GOT3 (cell line): ENCODE results near the gene MX2.
"Not testable (repeated sequence)": the region's sequence is repeated elsewhere in the genome, so short reads cannot be mapped to it uniquely, and the experiment has no call there.

Source experiments
- DNase-seq: peaks from one replicate; lab custom pipeline; 2025; ENCODE audit warnings: mixed read lengths; lab: John Stamatoyannopoulos, UW

Gene MX2, protein sequence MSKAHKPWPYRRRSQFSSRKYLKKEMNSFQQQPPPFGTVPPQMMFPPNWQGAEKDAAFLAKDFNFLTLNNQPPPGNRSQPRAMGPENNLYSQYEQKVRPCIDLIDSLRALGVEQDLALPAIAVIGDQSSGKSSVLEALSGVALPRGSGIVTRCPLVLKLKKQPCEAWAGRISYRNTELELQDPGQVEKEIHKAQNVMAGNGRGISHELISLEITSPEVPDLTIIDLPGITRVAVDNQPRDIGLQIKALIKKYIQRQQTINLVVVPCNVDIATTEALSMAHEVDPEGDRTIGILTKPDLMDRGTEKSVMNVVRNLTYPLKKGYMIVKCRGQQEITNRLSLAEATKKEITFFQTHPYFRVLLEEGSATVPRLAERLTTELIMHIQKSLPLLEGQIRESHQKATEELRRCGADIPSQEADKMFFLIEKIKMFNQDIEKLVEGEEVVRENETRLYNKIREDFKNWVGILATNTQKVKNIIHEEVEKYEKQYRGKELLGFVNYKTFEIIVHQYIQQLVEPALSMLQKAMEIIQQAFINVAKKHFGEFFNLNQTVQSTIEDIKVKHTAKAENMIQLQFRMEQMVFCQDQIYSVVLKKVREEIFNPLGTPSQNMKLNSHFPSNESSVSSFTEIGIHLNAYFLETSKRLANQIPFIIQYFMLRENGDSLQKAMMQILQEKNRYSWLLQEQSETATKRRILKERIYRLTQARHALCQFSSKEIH

DNA sequence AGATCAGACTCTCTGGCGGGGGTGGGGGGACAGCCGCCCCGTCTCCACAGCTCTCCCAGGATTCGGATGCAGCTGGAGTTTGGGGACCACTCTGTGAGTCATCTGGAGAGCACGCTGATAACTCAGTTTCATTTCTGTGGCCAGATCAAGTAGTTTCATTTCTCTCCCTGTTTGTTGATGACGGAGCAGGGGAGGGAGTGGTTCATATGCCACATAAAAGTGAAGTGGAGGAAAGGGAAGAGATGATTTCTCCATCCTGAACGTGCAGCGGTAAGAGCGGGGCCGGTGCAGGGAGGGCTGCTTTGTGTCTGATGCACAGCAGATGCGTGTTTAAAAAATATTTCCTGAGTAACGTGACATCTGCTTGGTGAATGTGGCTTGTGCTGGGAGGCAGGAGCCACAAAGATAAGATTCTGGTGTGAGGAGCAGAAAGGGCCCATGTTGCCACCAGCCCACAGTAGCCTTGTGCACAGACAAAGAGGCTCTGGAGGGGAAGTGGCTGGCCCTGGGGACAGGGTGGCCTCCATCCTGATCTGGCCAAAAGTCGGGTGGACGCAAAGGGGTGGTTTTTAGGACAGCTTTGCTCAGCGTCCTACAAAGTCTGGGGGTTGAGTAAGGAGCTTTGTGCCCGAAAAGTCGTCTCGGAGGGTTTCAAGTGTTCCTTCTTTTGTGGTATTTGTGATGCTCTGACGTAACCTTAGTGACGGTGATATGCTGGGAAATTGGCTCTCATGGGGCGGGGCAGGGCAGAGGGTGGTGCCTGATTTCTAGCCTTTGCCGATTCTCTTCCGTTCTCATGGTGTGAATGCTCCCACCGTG is at the start of gene MX2:
Gene MX2, plus strand, starts transcription at position 242 of the 819 bp plus-strand sequence. CDS start 14,880 bp downstream, outside the sequence.
- peak; percentile 49 for DNase-seq

DNA sequence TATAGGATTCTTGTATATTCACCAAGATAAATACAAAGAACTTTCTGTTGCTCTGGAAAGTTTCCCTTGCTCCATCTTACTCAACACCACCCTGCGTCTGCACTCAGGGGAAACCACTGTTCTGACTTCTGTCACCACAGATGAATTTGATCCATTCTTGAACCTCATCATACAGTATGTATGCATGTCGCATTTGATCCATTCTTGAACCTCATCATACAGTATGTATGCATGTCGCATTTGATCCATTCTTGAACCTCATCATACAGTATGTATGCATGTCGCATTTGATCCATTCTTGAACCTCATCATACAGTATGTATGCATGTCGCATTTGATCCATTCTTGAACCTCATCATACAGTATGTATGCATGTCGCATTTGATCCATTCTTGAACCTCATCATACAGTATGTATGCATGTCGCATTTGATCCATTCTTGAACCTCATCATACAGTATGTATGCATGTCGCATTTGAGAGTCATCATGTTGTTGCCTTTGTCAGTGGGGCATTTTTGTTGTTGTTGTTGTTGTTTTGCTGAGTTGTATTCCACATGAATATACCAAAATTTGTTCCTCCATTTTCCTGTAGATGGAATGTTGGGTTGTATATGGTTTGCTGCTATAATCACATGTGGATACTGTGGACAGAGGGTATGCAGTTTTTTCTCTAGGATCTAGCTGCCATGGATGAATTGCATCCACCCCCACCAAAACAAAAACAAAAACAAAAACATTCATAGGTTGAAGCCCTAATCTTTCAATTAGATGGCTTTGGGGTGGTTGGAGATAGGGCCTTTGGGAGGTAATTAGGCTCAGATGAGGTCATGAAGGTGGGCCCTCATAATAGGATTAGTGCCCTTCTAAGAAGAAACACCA is 48.3 kb upstream of the MX2 start:
- DNase-seq, result not testable (repeated sequence)

DNA sequence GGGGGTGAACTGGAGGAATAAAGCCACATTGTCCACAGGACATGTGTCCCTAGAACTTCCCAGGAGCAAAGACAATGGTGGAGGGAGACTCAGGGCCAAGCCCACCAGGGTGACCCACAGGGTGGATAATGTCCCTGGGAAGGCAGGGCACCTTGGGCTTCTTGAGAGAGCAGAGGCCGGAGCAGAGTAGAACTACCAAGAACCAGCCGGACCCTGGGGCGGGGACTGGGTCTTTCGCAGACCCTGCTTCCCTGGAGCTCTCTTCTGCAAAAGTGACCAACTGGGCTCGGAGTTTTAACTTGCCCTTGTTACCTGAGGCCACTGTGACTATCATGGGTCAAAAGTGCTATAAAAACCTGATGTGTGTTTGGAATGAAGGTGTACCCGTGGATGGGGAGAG is 46.1 kb upstream of the MX2 start:
- DNase-seq, result no peak

DNA sequence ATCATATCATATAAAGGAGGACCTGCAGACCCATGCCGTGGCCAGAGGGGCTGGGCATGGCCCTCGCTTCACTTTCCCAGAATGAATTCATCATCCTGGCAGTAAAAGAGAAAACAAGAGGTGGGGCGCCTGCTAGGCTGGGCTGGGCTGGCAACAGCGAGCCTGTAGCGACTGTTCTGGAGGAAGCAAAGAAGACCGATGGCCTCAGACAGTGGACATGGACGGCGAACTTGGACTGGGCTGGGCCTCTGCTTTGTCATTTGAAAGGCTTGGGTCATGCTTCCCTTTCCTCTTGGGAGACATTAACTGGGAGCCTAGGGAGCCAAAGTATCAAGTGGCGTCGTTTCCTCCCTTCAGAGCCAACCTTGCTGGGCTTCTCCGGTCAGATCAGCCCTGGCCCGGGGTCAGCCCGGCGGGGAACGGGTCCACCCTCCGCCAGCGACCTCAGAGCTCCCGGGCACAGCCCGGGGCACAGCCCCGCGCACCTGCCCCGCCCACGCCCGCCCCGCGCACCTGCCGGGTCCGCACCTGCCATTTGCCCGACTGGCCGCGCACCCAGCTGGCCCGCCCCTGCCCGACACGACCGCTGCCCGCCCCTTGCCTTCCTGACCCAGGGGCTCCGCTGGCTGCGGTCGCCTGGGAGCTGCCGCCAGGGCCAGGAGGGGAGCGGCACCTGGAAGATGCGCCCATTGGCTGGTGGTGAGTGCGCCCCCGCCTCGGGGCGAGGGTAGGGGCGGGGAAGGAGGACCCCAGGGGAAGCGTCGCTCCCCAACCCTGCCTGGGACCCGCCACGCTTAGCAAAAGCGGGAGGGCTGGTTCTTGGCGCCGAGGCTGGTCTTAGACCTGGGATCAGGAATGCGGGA is 45.4 kb upstream of the MX2 start, which contains the start of gene FAM3B:
Gene FAM3B, plus strand, starts transcription at position 602 of the 863 bp plus-strand sequence. Its CDS starts 79 bp downstream, at position 681.
- no peak for DNase-seq

DNA sequence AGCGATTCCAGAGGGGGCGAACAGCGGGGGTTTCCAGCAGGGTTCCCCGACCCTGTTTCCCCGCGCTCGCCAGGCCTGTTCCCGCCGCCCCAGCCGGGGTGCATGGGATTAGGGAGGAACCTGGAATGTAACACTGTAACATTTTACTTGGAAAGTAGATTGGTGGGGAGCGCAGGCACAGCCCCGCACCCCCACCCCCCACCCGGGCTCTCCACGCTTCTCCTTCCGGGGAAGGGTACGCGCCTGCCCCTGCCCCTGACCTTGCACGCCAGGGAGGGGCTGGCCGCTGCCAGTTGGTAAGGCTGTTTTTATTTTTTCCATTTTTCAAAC is 44.8 kb upstream of the MX2 start:
- no peak for DNase-seq

DNA sequence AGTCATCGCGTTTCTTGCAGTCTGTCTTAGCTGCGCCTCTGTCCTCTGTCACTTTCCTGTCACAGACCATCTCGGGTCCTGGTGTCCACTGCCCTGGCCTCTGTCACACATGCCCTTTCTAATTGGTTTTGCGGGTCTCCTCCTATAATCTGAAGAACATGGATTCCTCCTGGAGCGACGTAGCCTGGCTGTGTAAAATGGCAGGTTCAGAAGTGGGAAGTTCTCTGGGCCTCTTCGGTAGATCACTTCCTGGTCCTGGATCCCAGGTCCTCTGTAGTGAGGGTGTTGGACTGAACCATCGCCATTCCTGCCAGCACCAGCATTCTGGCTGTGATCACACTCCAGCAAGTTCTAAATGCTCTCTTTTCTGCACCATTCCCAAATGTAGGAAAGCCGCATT is 44.4 kb upstream of the MX2 start:
- DNase-seq, result no peak

DNA sequence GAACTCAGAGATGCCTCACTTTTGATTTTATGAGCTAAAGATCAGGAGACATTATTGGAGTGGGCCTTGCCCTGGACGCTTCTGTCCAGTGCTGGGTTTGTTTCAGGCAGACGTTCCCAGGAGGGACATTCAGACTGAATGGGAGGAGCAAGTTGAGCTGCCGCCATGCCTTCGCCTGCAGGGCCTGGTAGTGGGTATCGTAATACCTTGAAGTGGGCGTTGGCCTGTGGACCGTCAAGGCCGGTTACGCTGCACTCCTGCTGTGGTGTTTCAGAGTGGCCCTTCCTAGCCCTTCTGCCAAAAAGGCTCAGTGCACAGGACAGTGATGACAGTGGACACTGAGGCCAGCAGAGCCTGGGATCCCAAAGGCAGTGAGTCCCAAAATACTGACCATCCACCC is 43.6 kb upstream of the MX2 start:
- DNase-seq, result no peak

DNA sequence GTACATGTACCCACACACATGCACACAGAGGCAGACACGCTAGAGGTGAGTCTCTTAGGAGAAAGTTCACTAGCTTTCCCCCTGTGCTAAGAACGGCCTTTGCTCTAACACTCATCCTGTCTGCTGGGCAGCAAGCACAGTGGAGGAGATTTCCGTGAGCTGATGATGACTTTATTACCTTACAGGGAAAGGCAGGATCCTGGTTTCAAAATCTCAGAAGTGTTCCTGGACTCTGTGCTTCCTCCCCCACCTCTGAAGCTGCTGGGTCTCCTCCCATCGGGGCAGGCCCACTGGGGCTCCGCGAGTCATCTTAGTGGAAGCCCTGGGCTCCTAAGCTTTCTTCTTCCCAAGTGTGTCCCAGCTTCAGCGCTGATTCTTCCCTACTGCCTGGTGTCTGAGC is 42.6 kb upstream of the MX2 start:
- DNase-seq, result no peak

DNA sequence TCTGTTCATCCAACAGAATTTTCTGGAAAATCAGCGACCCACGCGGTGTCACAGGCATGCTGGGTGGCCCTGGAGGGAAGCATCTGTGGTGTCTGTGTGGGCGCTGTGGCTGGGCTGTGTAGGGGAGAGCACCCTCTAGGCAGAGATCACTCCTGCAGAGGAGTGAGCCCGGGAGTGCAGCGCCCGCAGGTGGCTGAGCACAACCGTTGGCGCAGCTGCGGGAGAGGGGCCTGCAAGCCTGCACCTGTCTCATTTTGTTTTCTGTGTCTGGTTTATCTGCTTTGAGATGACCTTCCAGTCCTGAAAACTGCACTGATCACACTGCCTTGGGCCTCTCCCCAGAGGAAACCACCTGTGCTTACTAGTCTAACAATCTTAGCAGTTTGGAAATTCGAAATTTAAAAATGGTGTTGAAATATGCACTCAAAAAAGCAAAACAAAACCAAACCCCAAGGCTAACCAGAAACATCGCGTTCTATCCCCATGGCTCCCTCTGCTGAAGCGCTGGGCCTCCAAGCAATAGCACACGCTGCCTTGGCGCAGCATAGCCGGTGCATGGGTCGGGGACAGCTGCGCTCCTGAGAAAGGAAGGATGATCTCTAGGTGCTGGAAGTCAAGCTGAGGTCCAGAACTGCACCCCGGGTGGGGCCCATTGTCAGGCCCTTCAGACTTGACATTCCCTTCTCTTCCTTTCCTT is 40.5 kb upstream of the MX2 start:
- DNase-seq, result no peak

DNA sequence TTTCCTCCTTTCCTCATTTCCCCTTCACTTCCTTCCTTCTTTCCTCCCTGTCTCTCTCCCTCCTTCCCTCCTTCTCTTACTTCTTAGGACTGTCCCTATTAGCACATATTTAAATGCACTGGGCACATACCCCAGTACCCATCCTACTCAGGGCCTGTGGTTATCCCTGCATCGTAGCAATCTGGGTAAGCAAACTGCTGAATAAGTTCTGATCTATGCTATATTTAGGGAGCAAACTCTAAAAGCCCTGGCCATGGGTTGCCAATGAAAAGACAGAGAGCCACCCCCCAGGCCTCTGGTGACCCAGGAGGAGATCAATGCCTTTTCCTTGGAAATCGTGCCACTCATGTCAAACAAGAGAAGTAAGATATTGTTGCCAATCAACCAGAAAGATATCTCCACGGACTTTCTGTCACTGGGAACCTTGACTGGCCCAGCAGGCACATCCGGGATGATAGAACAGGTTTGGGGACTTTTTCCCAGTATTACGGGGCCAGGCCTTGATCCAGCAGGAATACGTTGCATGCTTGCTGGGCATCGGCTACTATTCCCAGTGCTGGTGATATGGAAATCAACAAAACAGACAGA is 39.8 kb upstream of the MX2 start:
- no peak for DNase-seq

DNA sequence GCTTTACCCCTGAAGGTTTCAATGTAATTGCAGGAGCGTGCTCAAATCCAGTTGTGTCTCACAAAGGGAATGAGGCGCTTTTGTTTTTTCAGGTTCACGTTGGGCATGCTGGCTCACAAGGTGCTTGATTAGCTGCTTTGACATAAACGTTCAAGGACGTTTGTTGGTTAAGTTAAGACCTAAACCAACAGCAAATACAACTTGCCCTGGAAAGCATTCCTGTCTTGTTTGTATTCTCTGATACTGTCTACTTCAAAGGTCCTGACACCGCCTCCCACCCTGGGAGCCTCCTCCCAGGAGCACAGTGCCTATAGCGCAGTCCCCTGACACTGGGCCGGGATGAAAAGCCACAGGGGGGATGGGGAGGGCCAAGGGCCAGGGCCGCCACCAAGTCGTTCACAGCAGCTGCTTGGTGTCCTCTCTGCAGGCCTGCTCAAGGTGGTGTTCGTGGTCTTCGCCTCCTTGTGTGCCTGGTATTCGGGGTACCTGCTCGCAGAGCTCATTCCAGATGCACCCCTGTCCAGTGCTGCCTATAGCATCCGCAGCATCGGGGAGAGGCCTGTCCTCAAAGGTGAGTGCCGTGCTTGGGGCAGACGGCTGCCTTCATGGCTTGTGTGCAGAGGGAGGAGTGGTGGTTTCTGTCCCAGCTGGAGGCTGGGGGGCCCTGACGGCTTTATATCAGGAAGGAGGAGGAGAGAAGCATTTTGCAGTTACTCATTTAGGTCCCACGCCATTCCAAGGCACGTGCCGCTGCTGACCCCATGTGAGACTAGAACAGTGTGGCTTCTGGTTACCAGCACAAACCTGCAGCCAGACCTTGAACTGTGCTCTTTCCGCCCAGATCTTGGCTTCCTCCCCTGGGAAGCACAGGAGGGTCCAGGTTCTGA is 39.1 kb upstream of the MX2 start:
- no peak for DNase-seq

DNA sequence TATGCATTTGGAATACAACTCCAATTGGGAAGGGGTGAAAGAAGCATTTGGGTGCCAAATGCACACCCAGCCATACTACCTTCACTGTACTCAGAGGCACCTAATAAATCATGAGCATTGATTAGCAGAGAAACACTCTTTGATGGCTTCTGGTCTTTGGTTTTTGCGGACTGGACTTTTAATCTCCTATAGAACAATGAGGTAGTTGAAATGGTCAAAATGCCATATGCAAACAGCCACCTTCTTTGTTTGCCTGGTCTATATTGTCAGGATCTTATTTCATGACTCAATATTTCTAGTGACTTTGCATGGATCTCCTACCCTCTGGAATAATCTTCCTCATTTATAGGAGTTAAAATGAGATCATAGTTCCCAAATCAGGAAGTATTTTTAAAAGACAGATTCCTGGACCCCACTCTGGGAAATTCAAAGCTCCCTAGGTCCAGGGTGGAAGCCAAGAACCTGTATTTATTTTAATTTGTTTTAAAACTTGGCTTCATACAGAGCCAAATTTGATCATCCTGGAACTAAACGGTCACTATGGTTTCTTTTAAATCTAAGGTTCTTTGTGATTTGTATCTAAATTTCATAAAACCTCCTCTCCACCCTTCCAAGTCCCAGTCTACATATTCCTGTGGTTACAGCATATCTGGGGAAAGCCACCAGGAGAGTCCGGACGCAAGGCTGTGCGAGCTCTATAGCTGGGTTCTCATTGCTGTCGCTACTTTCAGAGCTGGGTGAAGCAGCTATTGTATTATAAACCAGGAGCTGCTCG is 36.5 kb upstream of the MX2 start:
- no peak for DNase-seq

DNA sequence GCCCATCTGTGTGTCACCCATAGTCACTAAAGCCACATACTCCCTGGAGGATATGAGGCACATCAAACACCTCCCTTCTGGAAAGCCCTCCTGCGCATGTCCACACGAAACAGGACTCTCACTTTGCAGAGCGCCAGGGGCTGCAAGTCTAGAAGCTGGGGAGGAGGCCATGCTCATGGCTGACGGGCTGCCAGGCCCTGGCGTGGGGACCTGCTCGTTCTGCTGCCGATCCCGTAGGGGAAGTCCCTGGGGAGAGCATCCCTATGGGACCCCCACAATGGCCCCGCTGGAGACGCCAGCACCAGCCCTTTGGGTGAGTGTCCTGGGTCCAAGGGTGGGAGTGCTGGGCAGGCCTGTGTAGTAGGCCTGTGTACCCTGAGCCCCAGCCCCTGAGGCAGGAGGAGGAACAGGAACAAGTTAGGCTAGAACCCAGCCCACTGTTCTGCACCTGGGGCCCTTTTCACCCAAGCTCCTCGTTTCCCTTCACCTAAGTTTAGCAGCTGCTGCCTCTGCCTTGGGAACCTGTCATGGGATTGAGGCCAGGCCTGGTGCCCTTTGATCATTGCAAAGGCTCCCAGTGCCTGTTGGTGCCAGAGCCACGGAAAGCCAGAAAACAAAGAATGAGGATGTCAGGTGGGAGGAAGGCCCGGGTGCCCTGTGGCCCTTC is 35.3 kb upstream of the MX2 start:
- no peak for DNase-seq

DNA sequence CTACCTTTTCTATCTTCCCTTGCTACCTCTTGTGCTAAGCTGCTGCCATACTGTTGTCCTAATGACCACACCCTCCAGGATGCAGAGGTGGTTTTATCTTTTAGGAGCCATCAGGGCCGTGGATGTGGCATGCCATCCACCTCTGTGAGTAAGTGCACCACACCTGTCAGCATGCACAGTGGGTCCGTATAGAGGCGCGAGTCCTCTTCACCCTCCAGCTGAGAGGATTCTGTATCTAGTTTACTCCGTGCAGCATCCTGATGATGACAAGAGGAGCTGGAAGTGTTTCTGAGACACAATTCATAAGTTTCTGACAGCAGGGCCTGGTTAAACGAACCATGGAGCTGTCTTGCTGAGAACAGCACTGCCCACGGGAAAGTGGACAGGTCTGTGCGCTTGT is 34.1 kb upstream of the MX2 start:
- no peak for DNase-seq

DNA sequence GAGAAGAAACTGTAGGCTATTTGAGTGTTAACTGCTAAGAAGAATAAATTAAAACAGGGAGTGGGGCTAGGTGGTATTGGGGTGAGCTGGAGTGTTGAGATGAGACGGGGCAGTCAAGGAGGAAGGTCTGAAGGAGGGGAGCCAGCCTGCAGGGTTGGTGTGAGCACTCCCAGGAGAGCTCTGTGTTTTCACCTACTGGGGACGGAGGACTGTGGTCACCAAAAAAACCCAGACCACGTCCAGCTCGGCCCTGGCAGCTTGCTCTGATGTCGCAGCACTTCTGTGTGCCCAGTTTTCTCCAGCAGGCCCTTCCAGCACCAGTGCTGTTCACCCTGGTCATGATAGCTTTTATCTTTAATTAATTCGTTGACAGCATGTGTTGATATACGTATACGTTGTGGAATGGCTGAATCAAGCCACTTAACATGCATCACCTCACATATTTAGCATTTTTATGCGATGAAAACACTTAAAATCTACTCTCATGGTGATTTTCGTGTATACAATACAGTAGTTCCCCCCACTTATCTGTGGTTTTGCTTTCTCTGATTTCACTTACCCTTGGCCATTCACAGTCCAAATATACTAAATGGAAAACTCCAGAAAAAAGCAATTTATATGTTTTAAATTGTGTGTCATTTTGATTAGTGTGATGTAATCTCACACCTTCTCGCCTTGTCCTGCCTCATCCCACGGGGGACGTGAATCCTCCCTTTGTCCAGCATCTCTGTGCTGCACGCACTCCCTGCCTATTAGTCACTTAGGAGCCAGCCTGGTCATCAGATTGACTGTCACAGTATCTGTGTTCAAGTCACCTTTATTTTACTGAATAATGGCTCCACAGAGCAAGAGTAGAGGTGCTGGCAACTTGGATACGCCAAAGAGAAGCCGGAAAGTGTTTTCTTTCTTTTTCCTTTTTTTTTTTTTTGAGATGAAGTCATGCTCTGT is 32.9 kb upstream of the MX2 start:
- DNase-seq, result no peak

DNA sequence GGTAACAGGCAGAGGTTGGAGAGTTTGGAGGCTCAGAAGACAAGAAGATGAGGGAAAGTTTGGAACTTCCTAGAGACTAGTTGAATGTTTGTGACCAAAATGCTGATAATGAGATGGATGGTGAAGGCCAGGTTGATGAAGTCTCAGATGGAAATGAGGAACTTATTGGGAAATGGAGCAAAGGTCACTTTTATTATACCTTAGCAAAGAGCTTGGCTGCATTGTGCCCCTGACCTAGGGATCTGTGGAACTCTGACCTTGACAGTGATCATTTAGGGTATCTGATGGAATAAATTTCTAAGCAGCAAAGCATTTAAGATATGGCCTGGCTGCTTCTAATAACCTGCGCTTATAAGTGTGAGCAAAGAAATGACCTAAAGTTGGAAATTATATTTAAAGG is 28.1 kb upstream of the MX2 start:
- no peak for DNase-seq
